Gastrocnemius medialis (tissue), 4 donors: ENCODE measurements around the gene SLC35E1. TPM values are rescaled to one million over a fixed set of nuclear protein-coding genes. Genes with fewer than 3 reads are reported as not detected.
"Not testable (repeated sequence)": the region's sequence is repeated elsewhere in the genome, so short reads cannot be mapped to it uniquely, and the experiment has no call there.

ENCODE experiments used
- ATAC-seq, 2 donors: fragments of 150-250 bp; one replicate each; pipeline ENCODE4 v1.9.1; 2016
- DNase-seq, 2 donors: peaks; one replicate each; pipeline ENCODE4 v3.0.0-alpha.2; 2019
- H3K27ac ChIP-seq, 4 donors: fragments of 200-600 bp; sonication (generic); 1 replicate in 1 of 4; 2 replicates in 3 of 4; pipeline ENCODE4 v1.5.1; 2016 to 2018; ENCODE audit warnings: mild to moderate bottlenecking in 2 of 4, moderate library complexity in 1 of 4
- H3K27me3 ChIP-seq, 3 donors: fragments of 200-600 bp; sonication (generic) in 2 of 3; 1 replicate in 1 of 3; 2 replicates in 2 of 3; pipeline versions ENCODE4 v1.5.1 to v1.6.0; 2016 to 2019; ENCODE audit warnings: mild to moderate bottlenecking in 1 of 3, moderate library complexity in 1 of 3
- H3K36me3 ChIP-seq, 2 donors: fragments of 200-600 bp; sonication (generic) in 1 of 2; one replicate each; pipeline ENCODE4 v1.5.1; 2017 to 2018
- H3K4me1 ChIP-seq, 2 donors: fragments of 200-600 bp; sonication (generic) in 1 of 2; one replicate each; pipeline ENCODE4 v1.5.1; 2016 to 2017; ENCODE audit warnings: mild to moderate bottlenecking in 2 of 2
- H3K4me3 ChIP-seq, 4 donors: fragments of 200-600 bp; sonication (generic) in 3 of 4; 1 replicate in 1 of 4; 2 replicates in 3 of 4; pipeline ENCODE4 v1.5.1; 2016 to 2019; ENCODE audit warnings: mild to moderate bottlenecking in 2 of 4
- H3K9me3 ChIP-seq, 3 donors: fragments of 200-600 bp; sonication (generic) in 2 of 3; 1 replicate in 1 of 3; 2 replicates in 2 of 3; pipeline ENCODE4 v1.5.1; 2016 to 2019
- POLR2A ChIP-seq, 2 donors: fragments of 450-650 bp; IDR thresholded peaks; one replicate each; pipeline ENCODE4 v1.6.1; 2017; ENCODE audit warnings: antibody characterized with exemption in 2 of 2, mild to moderate bottlenecking in 2 of 2, moderate library complexity in 2 of 2
- in situ Hi-C, 4 donors: fragments of 200-750 bp; cut with MboI; loops; one replicate each; pipeline versions ENCODE4 v1.15.0 to v1.8.0; 2017; ENCODE audit warnings: low sequenced_read_pairs in 4 of 4
- intact Hi-C: fragments of 100-400 bp; cut with DNase I; formaldehyde crosslinking; loops from one replicate; pipeline ENCODE4 v1.15.1; 2023; ENCODE audit warnings: low total_unique reads
- total RNA-seq, 4 donors: library from RNA; depleted of rRNA; stranded (reverse); fragments of >200 nt; gene quantifications; one replicate each; pipeline versions ENCODE4 v1.1.0 to v1.2.3, GENCODE V29; 2016
- TF ChIP-seq, protein P1 (sequence below), 5 experiments: fragments of 450-650 bp in 3 of 5; fragments of 200-600 bp in 2 of 5; sonication (generic) in 2 of 5; IDR thresholded peaks in 4 of 5; conservative IDR thresholded peaks in 1 of 5; 1 replicate in 4 of 5; 2 replicates in 1 of 5; pipeline ENCODE4 v1.5.1; 2016 to 2019; ENCODE audit warnings: antibody characterized with exemption in 5 of 5, mild to moderate bottlenecking in 3 of 5, moderate library complexity in 3 of 5

Gene SLC35E1
- total RNA-seq, 4 donors from 2014 or later, result 24.1 to 60.3 (median 40.1) TPM

- Histone ChIP-seq H3K36me3 (peaks cover 0 to 61% of the 10 kb centered on the region in 2 donors), H3K4me3 (no peak overlapping the region), H3K9me3 (no peaks in the 10 kb centered on the region), H3K4me1 (peaks cover 0 to 9% of the 10 kb centered on the region in 2 donors), H3K27ac (no peak overlapping the region), H3K27me3 (no peaks in the 10 kb centered on the region)
- in situ Hi-C loops (loop anchor here in 1 of 4 donors (25.0 kb wide), 1 partner anchor 275 kb away; the partner anchor contains the start of gene SIN3B), intact Hi-C loops (no loop called here)
- DNase-seq (no peak), ATAC-seq (no peak)
- TF ChIP-seq, protein P1, sequence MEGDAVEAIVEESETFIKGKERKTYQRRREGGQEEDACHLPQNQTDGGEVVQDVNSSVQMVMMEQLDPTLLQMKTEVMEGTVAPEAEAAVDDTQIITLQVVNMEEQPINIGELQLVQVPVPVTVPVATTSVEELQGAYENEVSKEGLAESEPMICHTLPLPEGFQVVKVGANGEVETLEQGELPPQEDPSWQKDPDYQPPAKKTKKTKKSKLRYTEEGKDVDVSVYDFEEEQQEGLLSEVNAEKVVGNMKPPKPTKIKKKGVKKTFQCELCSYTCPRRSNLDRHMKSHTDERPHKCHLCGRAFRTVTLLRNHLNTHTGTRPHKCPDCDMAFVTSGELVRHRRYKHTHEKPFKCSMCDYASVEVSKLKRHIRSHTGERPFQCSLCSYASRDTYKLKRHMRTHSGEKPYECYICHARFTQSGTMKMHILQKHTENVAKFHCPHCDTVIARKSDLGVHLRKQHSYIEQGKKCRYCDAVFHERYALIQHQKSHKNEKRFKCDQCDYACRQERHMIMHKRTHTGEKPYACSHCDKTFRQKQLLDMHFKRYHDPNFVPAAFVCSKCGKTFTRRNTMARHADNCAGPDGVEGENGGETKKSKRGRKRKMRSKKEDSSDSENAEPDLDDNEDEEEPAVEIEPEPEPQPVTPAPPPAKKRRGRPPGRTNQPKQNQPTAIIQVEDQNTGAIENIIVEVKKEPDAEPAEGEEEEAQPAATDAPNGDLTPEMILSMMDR (IDR thresholded peaks at IDR 0.05 in 4 of 5, conservative IDR thresholded peaks at IDR 0.05 in 1 of 5), result no peak
- no peak for TF ChIP-seq POLR2A (IDR thresholded peaks at IDR 0.05)
Measured at GRCh38 chr19:16562608-16563025, 9.6 kb downstream of the SLC35E1 start.

DNA sequence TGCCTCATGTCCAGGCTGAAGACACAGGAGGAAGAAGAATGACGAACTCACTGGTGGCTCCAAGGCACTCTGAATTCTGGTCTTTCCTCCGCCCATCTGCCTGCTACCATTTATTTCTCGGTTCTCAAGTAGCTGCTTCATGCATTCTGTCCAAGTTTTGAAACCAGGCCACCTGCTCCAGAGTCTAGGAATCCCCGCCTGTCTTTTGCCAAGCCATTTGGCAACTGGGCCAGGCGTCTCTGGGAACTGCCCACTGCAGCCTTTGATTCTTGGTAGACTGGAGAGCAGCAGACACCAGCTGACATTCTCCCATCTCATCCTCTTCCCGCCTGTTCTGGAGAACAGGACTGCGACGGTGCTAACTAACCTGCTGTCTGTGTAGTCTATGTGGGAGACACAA is 10.8 kb downstream of the SLC35E1 start:
- H3K27ac ChIP-seq, result peak overlapping the region; percentile 53 to 74 (median 66)
- no peak overlapping the region for H3K4me3 ChIP-seq
- DNase-seq, result peak; percentile 72 to 90
- H3K9me3 ChIP-seq, result no peaks in the 10 kb centered on the region
- intact Hi-C loops, result no loop called here
- TF ChIP-seq, protein P1 (IDR thresholded peaks at IDR 0.05 in 4 of 5, conservative IDR thresholded peaks at IDR 0.05 in 1 of 5), result no peak
- no peak for TF ChIP-seq POLR2A (IDR thresholded peaks at IDR 0.05)
- H3K4me1 ChIP-seq, result peaks cover 0 to 9% of the 10 kb centered on the region in 2 donors
- in situ Hi-C loops, result loop anchor here in 1 of 4 donors (25.0 kb wide), 1 partner anchor 276 kb away; the partner anchor contains the start of gene SIN3B
- no peaks in the 10 kb centered on the region for H3K27me3 ChIP-seq
- H3K36me3 ChIP-seq, result peaks cover 0 to 51% of the 10 kb centered on the region in 2 donors
- ATAC-seq, result peak; percentile 96 to 99

- ATAC-seq, result no peak
- Histone ChIP-seq H3K27me3 (no peaks in the 10 kb centered on the region), H3K27ac (no peak overlapping the region), H3K4me1 (peaks cover 0 to 9% of the 10 kb centered on the region in 2 donors), H3K9me3 (no peaks in the 10 kb centered on the region), H3K4me3 (no peak overlapping the region), H3K36me3 (peaks cover 0 to 48% of the 10 kb centered on the region in 2 donors)
- intact Hi-C loops (no loop called here), in situ Hi-C loops (loop anchor here in 1 of 4 donors (25.0 kb wide), 1 partner anchor 277 kb away; the partner anchor contains the start of gene SIN3B)
- TF ChIP-seq, protein P1 (IDR thresholded peaks at IDR 0.05 in 4 of 5, conservative IDR thresholded peaks at IDR 0.05 in 1 of 5), result no peak
- TF ChIP-seq POLR2A (IDR thresholded peaks at IDR 0.05), result no peak
- no peak for DNase-seq
Measured at GRCh38 chr19:16559780-16560276, 12.4 kb downstream of the SLC35E1 start.

DNA sequence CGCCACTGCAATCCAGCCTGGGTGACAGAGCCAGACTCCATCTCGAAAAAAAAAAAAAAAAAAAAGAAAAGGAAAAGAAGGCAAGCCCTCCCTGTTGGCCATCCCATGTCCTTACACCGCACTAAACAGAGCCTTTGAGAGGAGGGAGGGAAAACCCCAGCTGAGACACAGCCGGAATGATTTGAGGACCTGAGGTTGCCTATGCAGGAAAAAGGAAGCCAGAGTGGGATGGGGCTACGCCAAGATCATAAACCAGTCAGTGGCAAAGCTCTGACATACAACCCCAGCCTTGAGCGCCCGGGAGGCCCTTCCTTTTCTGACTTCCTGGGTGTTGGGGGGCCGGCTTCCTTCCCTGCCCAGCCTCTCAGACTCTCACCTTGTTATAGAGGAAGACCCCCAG is 17.4 kb downstream of the SLC35E1 start:
- Histone ChIP-seq H3K9me3 (no peaks in the 10 kb centered on the region), H3K36me3 (peaks cover 0 to 44% of the 10 kb centered on the region in 2 donors), H3K27me3 (no peaks in the 10 kb centered on the region), H3K27ac (no peak overlapping the region), H3K4me1 (no peaks in the 10 kb centered on the region), H3K4me3 (no peak overlapping the region)
- no peak for DNase-seq
- intact Hi-C loops, result no loop called here
- in situ Hi-C loops, result loop anchor here in 1 of 4 donors (25.0 kb wide), 1 partner anchor 283 kb away; the partner anchor contains the start of gene SIN3B
- TF ChIP-seq POLR2A (IDR thresholded peaks at IDR 0.05), result no peak
- TF ChIP-seq, protein P1 (IDR thresholded peaks at IDR 0.05 in 4 of 5, conservative IDR thresholded peaks at IDR 0.05 in 1 of 5), result no peak
- ATAC-seq, result no peak

- ATAC-seq, H3K27me3 ChIP-seq, DNase-seq, H3K4me1 ChIP-seq, H3K27ac ChIP-seq, intact Hi-C loops, H3K4me3 ChIP-seq, H3K9me3 ChIP-seq: not testable (repeated sequence)
- peaks cover 0 to 34% of the 10 kb centered on the region in 2 donors for H3K36me3 ChIP-seq
- in situ Hi-C loops, result loop anchor here in 1 of 4 donors (25.0 kb wide), 1 partner anchor 285 kb away; the partner anchor contains the start of gene SIN3B
Measured at GRCh38 chr19:16551902-16552301, 20.3 kb downstream of the SLC35E1 start.
